Uterus (tissue), 2 donors: Measurements from ENCODE around the gene PIK3CB.

Source experiments
- CTCF ChIP-seq, 4 experiments: fragments of 200-600 bp in 2 of 4; fragments of 450-650 bp in 2 of 4; sonication (generic) in 2 of 4; IDR thresholded peaks; one replicate each; pipeline ENCODE4 v1.5.1; 2016 to 2019; ENCODE audit warnings: antibody characterized with exemption in 4 of 4, mild to moderate bottlenecking in 2 of 4, moderate library complexity in 1 of 4
- POLR2A ChIP-seq, 2 donors: fragments of 450-650 bp; IDR thresholded peaks; one replicate each; pipeline ENCODE4 v1.6.1; 2016; ENCODE audit warnings: antibody characterized with exemption in 2 of 2, mild to moderate bottlenecking in 1 of 2, moderate library complexity in 1 of 2

GRCh38 chr3:138624518-138624917 is 210.2 kb downstream of the PIK3CB start:
- TF ChIP-seq CTCF (IDR thresholded peaks at IDR 0.05) (no peak), POLR2A (IDR thresholded peaks at IDR 0.05) (no peak)
